Omental fat pad (tissue), 4 donors: Measurements from ENCODE around the gene RPRD1B. TPM values are rescaled to one million over a fixed set of nuclear protein-coding genes. Genes with fewer than 3 reads are reported as not detected.
A peak's percentile ranks its signal among the peaks of the same experiment; 100 is the strongest.

Experiments used
- ATAC-seq: fragments of 150-250 bp; one replicate; pipeline ENCODE4 v1.9.1; 2016; ENCODE audit warnings: mild to moderate bottlenecking, moderate library complexity; ENCODE audit not compliant: low FRiP score
- DNase-seq: peaks from one replicate; pipeline ENCODE4 v3.0.0-alpha.2; 2019; ENCODE audit warnings: low spot score
- CTCF ChIP-seq, 3 donors: fragments of 450-650 bp; IDR thresholded peaks; one replicate each; pipeline ENCODE4 v1.5.1; 2016 to 2017; ENCODE audit warnings: antibody characterized with exemption in 3 of 3, mild to moderate bottlenecking in 3 of 3, moderate library complexity in 2 of 3
- total RNA-seq, 4 donors: library from RNA; depleted of rRNA; stranded (reverse); fragments of >200 nt; gene quantifications; one replicate each; pipeline ENCODE4 v1.1.0, GENCODE V29; 2016

The RPRD1B gene
- total RNA-seq, 4 donors from 2014 or later = 24.1 to 33.5 (median 28.2) TPM

- TF ChIP-seq CTCF (IDR thresholded peaks at IDR 0.05) = no peak
- ATAC-seq = no peak
- DNase-seq = no peak
Measured at GRCh38 chr20:38090061-38090460, 56.5 kb downstream of the RPRD1B start.

DNA sequence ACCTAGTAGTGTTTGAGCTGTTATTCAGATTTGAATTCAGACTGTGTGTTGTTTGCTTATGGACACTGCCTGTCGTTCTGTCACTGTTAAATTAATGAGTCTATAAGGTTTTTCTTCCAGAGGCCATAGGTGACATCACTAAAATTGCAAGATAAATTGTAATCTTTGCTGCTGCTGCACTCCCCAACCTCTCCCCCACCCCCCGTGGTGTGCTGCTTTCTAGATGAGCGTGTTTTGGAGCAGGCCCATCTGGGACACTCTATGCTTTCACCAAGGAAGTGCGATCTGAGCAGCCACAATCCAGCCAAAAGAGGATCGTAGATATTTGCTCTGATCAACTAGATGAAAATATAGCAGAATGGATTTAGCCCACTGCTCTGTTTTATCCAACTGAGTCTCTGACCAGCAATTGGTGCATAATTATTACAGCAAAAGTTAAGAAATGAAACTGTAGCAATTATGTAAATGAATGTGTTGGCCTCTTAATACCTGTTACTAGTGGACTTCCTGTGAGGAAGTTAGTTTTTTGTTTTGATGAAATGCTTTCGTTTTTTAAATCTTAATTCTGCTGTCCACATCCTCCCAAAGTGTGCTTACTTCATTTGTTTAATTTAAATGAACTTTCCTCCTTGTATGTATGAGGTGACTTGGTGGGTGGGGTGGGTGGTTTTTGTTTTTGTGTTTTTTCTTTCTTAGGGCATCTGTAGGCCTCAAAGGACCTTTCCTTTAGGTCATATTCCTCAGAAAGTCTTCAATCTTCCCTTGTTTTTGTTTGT, 58.1 kb downstream of the RPRD1B start:
- no peak for DNase-seq
- TF ChIP-seq CTCF (IDR thresholded peaks at IDR 0.05) = no peak
- no peak for ATAC-seq

- TF ChIP-seq CTCF (IDR thresholded peaks at IDR 0.05) = no peak
- ATAC-seq (no peak), DNase-seq (no peak)
Measured at GRCh38 chr20:38092260-38092857, 58.8 kb downstream of the RPRD1B start.

GRCh38 chr20:38092915-38093314, 59.4 kb downstream of the RPRD1B start:
- no peak for TF ChIP-seq CTCF (IDR thresholded peaks at IDR 0.05)
- no peak for DNase-seq
- no peak for ATAC-seq

GRCh38 chr20:38093641-38094077, 60.1 kb downstream of the RPRD1B start:
- TF ChIP-seq CTCF (IDR thresholded peaks at IDR 0.05) = no peak
- ATAC-seq (no peak), DNase-seq (no peak)

GRCh38 chr20:38094373-38094891, 60.9 kb downstream of the RPRD1B start:
- ATAC-seq (peak; percentile 63), DNase-seq (no peak)
- no peak for TF ChIP-seq CTCF (IDR thresholded peaks at IDR 0.05)
